ENCODE data around the gene SND1. TPM values are rescaled to one million over a fixed set of nuclear protein-coding genes. Genes with fewer than 3 reads are reported as not detected.

The SND1 gene
- total RNA-seq, 1 donor from 2014 or later = 232 TPM

DNA sequence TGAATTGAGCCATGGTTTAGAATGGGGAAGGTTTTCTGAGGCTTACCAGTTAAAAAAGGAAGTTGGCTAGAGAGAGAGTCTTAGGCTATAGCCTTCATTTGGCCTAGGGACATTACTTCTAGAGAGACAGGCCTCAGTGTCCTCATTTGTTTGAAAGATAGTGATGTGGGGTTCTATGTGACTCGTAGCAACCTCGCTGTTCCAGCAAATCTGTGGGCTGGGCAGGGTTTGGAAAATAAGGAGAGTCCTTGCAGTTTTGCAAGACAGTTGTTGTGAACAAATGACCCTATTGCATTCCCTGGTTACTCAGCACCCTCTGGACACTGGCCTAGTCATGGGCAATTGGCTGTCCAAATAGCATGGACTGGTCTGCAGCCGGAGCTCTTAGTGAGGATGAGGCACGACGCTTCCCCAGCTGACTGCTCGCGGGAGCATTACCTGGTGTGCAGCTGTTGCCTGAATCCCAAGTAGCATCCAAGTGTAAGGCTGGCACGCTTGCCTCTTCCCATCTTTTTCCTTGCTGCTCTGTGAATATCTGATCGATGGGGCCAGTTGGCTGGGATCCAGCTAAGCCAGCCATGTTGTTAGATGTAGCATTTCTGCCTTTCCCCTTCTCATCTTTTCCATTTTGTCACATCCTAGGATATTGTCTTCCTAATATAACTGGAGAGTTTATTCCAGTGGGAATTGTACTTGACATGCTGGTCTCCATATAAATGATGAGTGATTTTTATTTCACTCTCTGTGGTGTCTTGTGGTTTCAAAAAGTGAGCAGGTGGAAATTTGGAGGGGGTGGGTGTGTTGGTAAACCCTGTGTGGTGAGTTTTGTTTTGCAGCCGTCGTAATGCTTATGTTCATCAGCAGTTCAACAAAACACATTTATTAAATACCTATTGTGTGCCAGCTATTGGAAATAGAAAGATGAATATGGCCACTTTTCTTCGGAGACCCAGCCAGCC, 99.8 kb downstream of the SND1 start:
- no peak for DNase-seq (ENCODE audit: low read depth)
- H3K27me3 ChIP-seq (ENCODE audit: control insufficient read depth, insufficient read depth, low read length) = no peaks in the 10 kb centered on the region
- peaks cover 1% of the 10 kb centered on the region for H3K36me3 ChIP-seq (ENCODE audit: control insufficient read depth, insufficient read depth, low read length)
- TF ChIP-seq, protein P1, sequence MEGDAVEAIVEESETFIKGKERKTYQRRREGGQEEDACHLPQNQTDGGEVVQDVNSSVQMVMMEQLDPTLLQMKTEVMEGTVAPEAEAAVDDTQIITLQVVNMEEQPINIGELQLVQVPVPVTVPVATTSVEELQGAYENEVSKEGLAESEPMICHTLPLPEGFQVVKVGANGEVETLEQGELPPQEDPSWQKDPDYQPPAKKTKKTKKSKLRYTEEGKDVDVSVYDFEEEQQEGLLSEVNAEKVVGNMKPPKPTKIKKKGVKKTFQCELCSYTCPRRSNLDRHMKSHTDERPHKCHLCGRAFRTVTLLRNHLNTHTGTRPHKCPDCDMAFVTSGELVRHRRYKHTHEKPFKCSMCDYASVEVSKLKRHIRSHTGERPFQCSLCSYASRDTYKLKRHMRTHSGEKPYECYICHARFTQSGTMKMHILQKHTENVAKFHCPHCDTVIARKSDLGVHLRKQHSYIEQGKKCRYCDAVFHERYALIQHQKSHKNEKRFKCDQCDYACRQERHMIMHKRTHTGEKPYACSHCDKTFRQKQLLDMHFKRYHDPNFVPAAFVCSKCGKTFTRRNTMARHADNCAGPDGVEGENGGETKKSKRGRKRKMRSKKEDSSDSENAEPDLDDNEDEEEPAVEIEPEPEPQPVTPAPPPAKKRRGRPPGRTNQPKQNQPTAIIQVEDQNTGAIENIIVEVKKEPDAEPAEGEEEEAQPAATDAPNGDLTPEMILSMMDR (IDR thresholded peaks at IDR 0.05; ENCODE audit: insufficient read depth, low read length, severe bottlenecking) = no peak
- no peak for FAIRE-seq
- no peak overlapping the region for H3K4me3 ChIP-seq (ENCODE audit: low read depth, low read length)

DNA sequence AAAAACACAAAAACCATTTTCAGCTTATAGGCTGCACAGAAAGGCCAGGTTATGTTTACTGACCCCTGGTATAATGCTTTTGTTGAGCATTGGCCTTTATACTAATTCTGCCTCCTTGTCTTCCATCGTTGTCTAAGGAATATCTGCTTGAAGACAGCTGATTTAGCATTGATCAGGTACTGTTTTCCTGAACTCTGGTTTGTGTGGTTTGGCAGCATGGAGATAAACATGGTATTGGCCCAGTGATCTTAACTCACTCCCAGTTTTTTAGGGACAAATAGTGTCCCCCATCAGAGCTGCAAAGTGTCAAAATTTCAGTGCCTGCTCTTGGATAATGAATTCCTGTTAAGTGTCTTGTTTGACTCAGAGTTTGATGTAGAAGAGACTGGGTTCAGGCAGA, 100.8 kb downstream of the SND1 start:
- no peaks in the 10 kb centered on the region for H3K27me3 ChIP-seq (ENCODE audit: control insufficient read depth, insufficient read depth, low read length)
- FAIRE-seq (no peak), DNase-seq (ENCODE audit: low read depth) (no peak)
- H3K36me3 ChIP-seq (ENCODE audit: control insufficient read depth, insufficient read depth, low read length) = peaks cover 1% of the 10 kb centered on the region
- H3K4me3 ChIP-seq (ENCODE audit: low read depth, low read length) = no peak overlapping the region
- TF ChIP-seq, protein P1 (IDR thresholded peaks at IDR 0.05; ENCODE audit: insufficient read depth, low read length, severe bottlenecking) = no peak

GRCh38 chr7:127754457-127754856, 102.5 kb downstream of the SND1 start:
- no peak for FAIRE-seq
- TF ChIP-seq, protein P1 (IDR thresholded peaks at IDR 0.05; ENCODE audit: insufficient read depth, low read length, severe bottlenecking) = no peak
- H3K4me3 ChIP-seq (ENCODE audit: low read depth, low read length) = no peak overlapping the region

DNA sequence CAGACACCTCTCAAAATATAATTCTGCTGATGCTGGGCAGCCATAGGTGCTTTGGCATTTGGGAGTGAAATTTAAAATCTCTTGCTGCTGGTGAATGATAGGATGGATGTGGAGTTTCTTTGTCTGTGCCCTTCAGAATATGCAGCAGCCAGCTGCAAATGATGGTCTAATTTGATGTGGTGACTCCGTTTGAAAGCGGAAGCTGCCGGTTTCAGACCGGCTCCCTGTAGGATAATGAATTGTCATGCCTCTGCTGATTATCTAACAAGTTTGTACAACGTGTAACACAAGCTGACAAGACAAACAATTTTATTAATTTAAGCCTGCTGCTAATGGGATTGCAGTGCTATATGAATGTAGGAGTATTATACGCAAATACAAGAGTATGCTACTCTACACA, 103.5 kb downstream of the SND1 start:
- Histone ChIP-seq H3K4me3 (ENCODE audit: low read depth, low read length) (no peak overlapping the region), H3K36me3 (ENCODE audit: control insufficient read depth, insufficient read depth, low read length) (peaks cover 1% of the 10 kb centered on the region), H3K27me3 (ENCODE audit: control insufficient read depth, insufficient read depth, low read length) (no peaks in the 10 kb centered on the region)
- DNase-seq (ENCODE audit: low read depth) (no peak), FAIRE-seq (no peak)
- TF ChIP-seq, protein P1 (IDR thresholded peaks at IDR 0.05; ENCODE audit: insufficient read depth, low read length, severe bottlenecking) = no peak

More at GRCh38 chr7:127754457-127754856, 102.5 kb downstream of the SND1 start:
- Histone ChIP-seq H3K36me3 (ENCODE audit: control insufficient read depth, insufficient read depth, low read length) (peaks cover 1% of the 10 kb centered on the region), H3K27me3 (ENCODE audit: control insufficient read depth, insufficient read depth, low read length) (no peaks in the 10 kb centered on the region)
- no peak for DNase-seq (ENCODE audit: low read depth)

GRCh38 chr7:127755965-127756364, 104.0 kb downstream of the SND1 start:
- TF ChIP-seq, protein P1 (IDR thresholded peaks at IDR 0.05; ENCODE audit: insufficient read depth, low read length, severe bottlenecking) = no peak
- FAIRE-seq (no peak), DNase-seq (ENCODE audit: low read depth) (no peak)
- H3K27me3 ChIP-seq (ENCODE audit: control insufficient read depth, insufficient read depth, low read length) = no peaks in the 10 kb centered on the region
- no peak overlapping the region for H3K4me3 ChIP-seq (ENCODE audit: low read depth, low read length)
- H3K36me3 ChIP-seq (ENCODE audit: control insufficient read depth, insufficient read depth, low read length) = peaks cover 1% of the 10 kb centered on the region

Data from bronchial epithelial cell (primary cell).